ENCODE measurements around the gene KLRF2. TPM values are rescaled to one million over a fixed set of nuclear protein-coding genes. Genes with fewer than 3 reads are reported as not detected.

KLRF2 gene
- total RNA-seq, 1 experiment from 2014 or later: not detected

DNA sequence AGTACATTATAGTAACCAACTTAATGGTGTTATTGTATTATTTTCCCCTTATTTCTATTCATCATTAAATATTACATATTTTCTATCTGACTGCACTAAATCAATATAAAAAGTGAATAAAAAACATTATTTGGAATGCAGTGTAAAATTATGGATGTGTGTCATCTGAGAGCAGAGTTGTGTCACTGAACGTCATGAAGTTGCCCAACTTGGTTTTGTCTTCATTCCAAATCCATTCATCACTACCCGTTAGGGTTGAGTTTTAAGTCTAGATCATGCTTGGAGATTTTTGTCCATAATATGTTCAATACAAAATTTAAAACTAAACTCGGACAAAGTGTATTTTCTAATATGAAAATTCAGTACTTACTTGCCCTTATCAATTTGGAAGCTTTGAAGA is 37.9 kb upstream of the KLRF2 start:
- Mint-ChIP-seq H3K27me3 (ENCODE audit: low read depth) (no peaks in the 10 kb centered on the region), H3K36me3 (ENCODE audit: insufficient read depth in 1 of 3, low read depth in 3 of 3) (no peaks in the 10 kb centered on the region), H3K4me3 (no peak overlapping the region), H3K9me3 (no peaks in the 10 kb centered on the region), H3K4me1 (no peaks in the 10 kb centered on the region), H3K27ac (no peak overlapping the region)
- no peak overlapping the region for H3K14ac ChIP-seq (ENCODE audit: insufficient read depth, low read length)
- DNase-seq: no peak
- H2BK5ac ChIP-seq (ENCODE audit: insufficient read length, low read length): no peak overlapping the region
- H2BK20ac ChIP-seq (ENCODE audit: low read depth, low read length, poor library complexity, severe bottlenecking): no peak overlapping the region
- no peaks in the 10 kb centered on the region for H3K79me2 ChIP-seq (ENCODE audit: insufficient read depth, low read length)
- H3K27ac ChIP-seq (ENCODE audit: insufficient read length, low read depth, low read length): no peak overlapping the region
- no peak overlapping the region for H4K8ac ChIP-seq (replicated peaks; ENCODE audit: insufficient read length, low read depth, low read length)
- no peak overlapping the region for H2BK120ac ChIP-seq (ENCODE audit: low read depth, low read length, poor library complexity, severe bottlenecking)
- H3K4ac ChIP-seq (ENCODE audit: low read depth, low read length): no peak overlapping the region
- H3K18ac ChIP-seq (ENCODE audit: insufficient read length, low read depth, low read length): no peak overlapping the region
- no peak overlapping the region for H3T11ph ChIP-seq (ENCODE audit: low read length)
- no peaks in the 10 kb centered on the region for H3K27me3 ChIP-seq (ENCODE audit: insufficient read depth, low read length)
- no peak overlapping the region for H3K56ac ChIP-seq (ENCODE audit: insufficient read length, low read depth, low read length)
- H3K23me2 ChIP-seq (ENCODE audit: insufficient read length, low read depth, low read length, poor library complexity, severe bottlenecking): no peaks in the 10 kb centered on the region
- no peak overlapping the region for H4K91ac ChIP-seq (ENCODE audit: insufficient read length, low read depth, low read length)
- no peak overlapping the region for H2BK12ac ChIP-seq (ENCODE audit: insufficient read length, low read depth, low read length)
- no peaks in the 10 kb centered on the region for H3K79me1 ChIP-seq (ENCODE audit: insufficient read depth, low read depth, low read length, poor library complexity, severe bottlenecking)
- no peaks in the 10 kb centered on the region for H3K9me3 ChIP-seq (ENCODE audit: control insufficient read depth, low read depth, low read length)
- no peak overlapping the region for H3K9ac ChIP-seq (ENCODE audit: extremely low read depth, insufficient read length, low read length)
- WGBS (ENCODE audit: extremely low coverage, insufficient read length, low lambda C conversion rate): no CpG with 5 or more reads among the region's 3 CpGs
- H2AK5ac ChIP-seq (ENCODE audit: insufficient read length, low read length): no peak overlapping the region
- no peaks in the 10 kb centered on the region for H4K20me1 ChIP-seq (ENCODE audit: control insufficient read depth, insufficient read depth, insufficient read length)
- no peak overlapping the region for H2AFZ ChIP-seq (ENCODE audit: low read length)
- H3K4me2 ChIP-seq (ENCODE audit: insufficient read depth, insufficient read length, low read length): no peak overlapping the region
- H2BK15ac ChIP-seq (ENCODE audit: low read depth, low read length): no peak overlapping the region
- TF ChIP-seq, protein P1, sequence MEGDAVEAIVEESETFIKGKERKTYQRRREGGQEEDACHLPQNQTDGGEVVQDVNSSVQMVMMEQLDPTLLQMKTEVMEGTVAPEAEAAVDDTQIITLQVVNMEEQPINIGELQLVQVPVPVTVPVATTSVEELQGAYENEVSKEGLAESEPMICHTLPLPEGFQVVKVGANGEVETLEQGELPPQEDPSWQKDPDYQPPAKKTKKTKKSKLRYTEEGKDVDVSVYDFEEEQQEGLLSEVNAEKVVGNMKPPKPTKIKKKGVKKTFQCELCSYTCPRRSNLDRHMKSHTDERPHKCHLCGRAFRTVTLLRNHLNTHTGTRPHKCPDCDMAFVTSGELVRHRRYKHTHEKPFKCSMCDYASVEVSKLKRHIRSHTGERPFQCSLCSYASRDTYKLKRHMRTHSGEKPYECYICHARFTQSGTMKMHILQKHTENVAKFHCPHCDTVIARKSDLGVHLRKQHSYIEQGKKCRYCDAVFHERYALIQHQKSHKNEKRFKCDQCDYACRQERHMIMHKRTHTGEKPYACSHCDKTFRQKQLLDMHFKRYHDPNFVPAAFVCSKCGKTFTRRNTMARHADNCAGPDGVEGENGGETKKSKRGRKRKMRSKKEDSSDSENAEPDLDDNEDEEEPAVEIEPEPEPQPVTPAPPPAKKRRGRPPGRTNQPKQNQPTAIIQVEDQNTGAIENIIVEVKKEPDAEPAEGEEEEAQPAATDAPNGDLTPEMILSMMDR (conservative IDR thresholded peaks at IDR 0.05): no peak
- no peak overlapping the region for H4K5ac ChIP-seq (ENCODE audit: insufficient read length, low read depth, low read length)
- no peak overlapping the region for H3K23ac ChIP-seq (ENCODE audit: insufficient read length, low read depth, low read length)
- no peaks in the 10 kb centered on the region for H3K4me1 ChIP-seq (ENCODE audit: insufficient read depth, low read length)

All from H9 (cell line).